HepG2 (cell line): ENCODE measurements around the gene MACROD2. TPM values are rescaled to one million over a fixed set of nuclear protein-coding genes. Genes with fewer than 3 reads are reported as not detected.

Source experiments
- ATAC-seq: fragments of 200-7000 bp; cut with Tn5 transposase; 3 replicates; pipeline ENCODE4 v1.9.1; 2020; ENCODE audit warnings: mild to moderate bottlenecking, moderate library complexity
- BruUV-seq: library from RNA; stranded (reverse); fragments of 400-500 nt; replicated peaks from 2 replicates; lab custom pipeline; 2021; lab: Mats Ljungman, UMichigan
- CTCF ChIA-PET: fragments of 300-600 bp; formaldehyde crosslinking; extraction: SDS; loops from one replicate; lab custom pipeline; 2021; ENCODE audit warnings: low total read pairs, inconsistent platforms, low intra/inter-chr PET ratio; lab: Yijun Ruan, JAX
- POLR2A ChIA-PET: fragments of 350-600 bp; sonication (Branson Sonifier 250); formaldehyde crosslinking; loops from one replicate; lab custom pipeline; 2020; ENCODE audit warnings: antibody characterized with exemption, inconsistent platforms; lab: Yijun Ruan, JAX
- DNase-seq: peaks from one replicate; pipeline ENCODE4 v3.0.0-alpha.2; 2015; ENCODE audit warnings: low spot score
- FAIRE-seq: peaks from 3 replicates; lab custom pipeline; 2011; peaks lifted over from hg19 to GRCh38; lab: Jason Lieb, UNC
- H2AFZ ChIP-seq: one replicate; pipeline ENCODE4 v1.6.1; 2011; ENCODE audit warnings: low read length, inconsistent platforms
- H3K27ac ChIP-seq: fragments of 300-600 bp; 3 replicates; pipeline ENCODE4 v1.8.0; 2011; ENCODE audit warnings: mixed run types, mild to moderate bottlenecking, mixed read lengths, low read length, inconsistent platforms; ENCODE audit not compliant: insufficient read depth; ENCODE audit errors: extremely low read length
- H3K27me3 ChIP-seq, 2 experiments: fragments of 200-600 bp in 1 of 2; 2 replicates in 1 of 2; 3 replicates in 1 of 2; pipeline versions ENCODE4 v1.6.0 to v1.8.0; 2011; ENCODE audit warnings: low read length in 2 of 2, mild to moderate bottlenecking in 2 of 2, moderate library complexity in 2 of 2, inconsistent platforms in 1 of 2; ENCODE audit not compliant: insufficient read depth in 2 of 2, control insufficient read depth in 1 of 2
- H3K36me3 ChIP-seq, 2 experiments: fragments of 200-600 bp in 1 of 2; replicated peaks in 1 of 2; 2 replicates in 1 of 2; 3 replicates in 1 of 2; pipeline versions ENCODE4 v1.5.1 to v1.8.0; 2011; ENCODE audit warnings: low read length in 2 of 2, inconsistent platforms in 1 of 2; ENCODE audit not compliant: insufficient read depth in 2 of 2, control insufficient read depth in 1 of 2
- H3K4me1 ChIP-seq: 2 replicates; pipeline ENCODE4 v1.5.1; 2012; ENCODE audit warnings: low read length, inconsistent platforms; ENCODE audit not compliant: insufficient read depth
- H3K4me2 ChIP-seq: 2 replicates; pipeline ENCODE4 v1.6.0; 2011; ENCODE audit warnings: low read depth, low read length, inconsistent platforms
- H3K4me3 ChIP-seq, 3 experiments: fragments of 200-600 bp in 1 of 3; sonication (generic), shearing (Covaris generic) in 1 of 3; replicated peaks in 1 of 3; 2 replicates each; pipeline ENCODE4 v1.5.1; 2011 to 2016; ENCODE audit warnings: low read length in 3 of 3, inconsistent platforms in 2 of 3, low read depth in 2 of 3, mild to moderate bottlenecking in 2 of 3, control low read depth in 1 of 3, mixed read lengths in 1 of 3; ENCODE audit not compliant: insufficient read depth in 1 of 3
- H3K79me2 ChIP-seq: one replicate; pipeline ENCODE4 v1.6.1; 2011; ENCODE audit warnings: low read length, inconsistent platforms; ENCODE audit not compliant: insufficient read depth
- H3K9ac ChIP-seq: 2 replicates; pipeline ENCODE4 v1.6.0; 2011; ENCODE audit warnings: mild to moderate bottlenecking, low read depth, low read length, inconsistent platforms; ENCODE audit not compliant: insufficient read depth
- H3K9me3 ChIP-seq: 2 replicates; pipeline ENCODE4 v1.5.1; 2012; ENCODE audit warnings: mild to moderate bottlenecking, low read length
- H4K20me1 ChIP-seq: 2 replicates; pipeline ENCODE4 v1.6.0; 2011; ENCODE audit warnings: inconsistent platforms, mild to moderate bottlenecking, low read length, moderate library complexity; ENCODE audit not compliant: insufficient read depth
- AKAP8 ChIP-seq: sonication (generic); formaldehyde crosslinking; IDR thresholded peaks from 2 replicates; pipeline ENCODE4 v1.5.1; 2020; ENCODE audit warnings: mild to moderate bottlenecking, missing genetic modification reagents
- BORCS8-MEF2B ChIP-seq: sonication (generic); formaldehyde crosslinking; IDR thresholded peaks from 2 replicates; pipeline ENCODE4 v1.8.0; 2022; ENCODE audit warnings: mild to moderate bottlenecking, missing genetic modification reagents
- FLYWCH1 ChIP-seq: sonication (generic); formaldehyde crosslinking; IDR thresholded peaks from 2 replicates; pipeline ENCODE4 v1.8.1; 2023; ENCODE audit warnings: mild to moderate bottlenecking, missing genetic modification reagents
- KDM6A ChIP-seq: IDR thresholded peaks from 2 replicates; pipeline ENCODE4 v1.6.1; 2016; ENCODE audit warnings: low read depth
- MATR3 ChIP-seq: sonication (generic); formaldehyde crosslinking; IDR thresholded peaks from 2 replicates; pipeline ENCODE4 v1.4.0; 2020; ENCODE audit warnings: missing genetic modification reagents
- MTF2 ChIP-seq: sonication (generic); formaldehyde crosslinking; IDR thresholded peaks from 2 replicates; pipeline ENCODE4 v1.5.0; 2020; ENCODE audit warnings: missing genetic modification reagents, borderline replicate concordance
- NBN ChIP-seq: fragments of 450-650 bp; conservative IDR thresholded peaks from 2 replicates; pipeline ENCODE4 v1.6.1; 2017
- NFRKB ChIP-seq: fragments of 450-650 bp; IDR thresholded peaks from 2 replicates; pipeline ENCODE4 v1.6.1; 2017
- ONECUT2 ChIP-seq: sonication (generic); formaldehyde crosslinking; IDR thresholded peaks from 2 replicates; pipeline ENCODE4 v1.4.0; 2020; ENCODE audit warnings: missing genetic modification reagents
- RELA ChIP-seq: sonication (generic); formaldehyde crosslinking; IDR thresholded peaks from 2 replicates; pipeline ENCODE4 v1.4.0; 2020; ENCODE audit warnings: missing genetic modification reagents
- RXRA ChIP-seq: sonication (generic); formaldehyde crosslinking; IDR thresholded peaks from 2 replicates; pipeline ENCODE4 v1.5.1; 2020; ENCODE audit warnings: missing genetic modification reagents
- TCF12 ChIP-seq, 2 experiments: fragments of 450-650 bp in 1 of 2; sonication (generic) in 1 of 2; formaldehyde crosslinking in 1 of 2; IDR thresholded peaks; 2 replicates each; pipeline versions ENCODE4 v1.6.1 to v1.8.0; 2017 to 2022; ENCODE audit warnings: antibody characterized with exemption in 1 of 2, mild to moderate bottlenecking in 1 of 2, missing genetic modification reagents in 1 of 2, moderate library complexity in 1 of 2
- ZNF432 ChIP-seq: sonication (generic); formaldehyde crosslinking; IDR thresholded peaks from 2 replicates; pipeline ENCODE4 v1.5.0; 2020; ENCODE audit warnings: missing genetic modification reagents, mild to moderate bottlenecking, borderline replicate concordance
- WGBS: methylation state at CpG from one replicate; pipeline ENCODE4 v1.1.6; 2017; ENCODE audit warnings: low lambda C conversion rate; 5-methylcytosine and 5-hydroxymethylcytosine counted together
- in situ Hi-C: cut with HindIII; loops from 2 replicates; pipeline ENCODE4 v1.10.0; 2017; ENCODE audit warnings: low pct_unique_long_range_greater_than_20kb; ENCODE audit not compliant: extremely low pct_ligation_motif_present
- intact Hi-C: fragments of 100-400 bp; cut with micrococcal nuclease; formaldehyde crosslinking; loops from one replicate; pipeline ENCODE4 v1.10.0; 2022; ENCODE audit not compliant: unreplicated experiment
- polyA plus RNA-seq, 8 experiments: library from polyadenylated mRNA; depleted of rRNA in 3 of 8; stranded (reverse) in 7 of 8; unstranded in 1 of 8; fragments of >200 nt; fragmentation: Illumina TruSeq in 4 of 8; extraction: Trizol in 4 of 8; gene quantifications; 2 replicates each; pipeline versions ENCODE4 v1.2.1 to v1.2.3, GENCODE V29; 2011 to 2016; ENCODE audit warnings: low read depth in 4 of 8, missing spikeins in 1 of 8, mixed read lengths in 1 of 8; ENCODE audit not compliant: insufficient read depth in 1 of 8
- total RNA-seq, 5 experiments: library from RNA; depleted of rRNA; stranded (reverse); fragments of >200 nt; fragmentation: Illumina TruSeq; extraction: Trizol; gene quantifications; 2 replicates each; pipeline ENCODE4 v1.2.3, GENCODE V29; 2016; ENCODE audit warnings: low read depth in 1 of 5
- TF ChIP-seq, protein P1 (sequence below): sonication (generic); formaldehyde crosslinking; IDR thresholded peaks from 2 replicates; pipeline ENCODE4 v1.4.0; 2020; ENCODE audit warnings: missing genetic modification reagents
- TF ChIP-seq, protein P2 (sequence below): sonication (generic); formaldehyde crosslinking; conservative IDR thresholded peaks from 2 replicates; pipeline ENCODE4 v1.4.0; 2020; ENCODE audit warnings: missing genetic modification reagents
- TF ChIP-seq, protein P3 (sequence below): sonication (generic); formaldehyde crosslinking; conservative IDR thresholded peaks from 2 replicates; pipeline ENCODE4 v1.4.0; 2020; ENCODE audit warnings: missing genetic modification reagents
- TF ChIP-seq, protein P4 (sequence below): sonication (generic); formaldehyde crosslinking; IDR thresholded peaks from 2 replicates; pipeline ENCODE4 v1.4.0; 2020; ENCODE audit warnings: missing genetic modification reagents
- TF ChIP-seq, protein P5 (sequence below): sonication (generic); formaldehyde crosslinking; IDR thresholded peaks from 2 replicates; pipeline ENCODE4 v1.8.0; 2022; ENCODE audit warnings: missing genetic modification reagents, mild to moderate bottlenecking, inconsistent platforms, borderline replicate concordance

Gene MACROD2
- total and polyA plus RNA-seq, 2 of the 13 experiments (the other 11 are each of a cell fraction or from before 2014, with no cell fraction given): 0.13 to 0.51 TPM

DNA sequence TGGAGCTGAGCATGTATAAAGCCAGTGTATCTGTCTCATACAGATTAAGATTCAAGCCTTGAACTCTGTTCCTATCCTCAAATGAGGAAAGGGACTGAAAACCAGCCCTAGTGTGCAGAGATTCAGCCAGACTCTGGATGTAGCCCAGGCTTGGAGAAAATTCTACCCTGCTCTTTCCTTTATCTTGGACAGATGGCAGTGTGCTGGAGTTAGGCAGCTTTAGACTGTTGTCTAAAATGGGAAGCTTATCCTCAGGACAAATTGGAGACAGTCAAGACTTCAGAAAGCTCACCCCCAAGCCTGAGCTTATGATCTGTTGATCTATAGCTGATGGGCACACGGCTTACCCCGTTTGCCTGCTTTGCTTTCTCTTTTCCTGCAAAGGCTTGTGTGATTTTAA is 1520.4 kb downstream of the MACROD2 start (continued):
- TF ChIP-seq KDM6A (CRISPR knock-in tag) (no peak), BORCS8-MEF2B (CRISPR knock-in tag) (no peak), MTF2 (CRISPR knock-in tag) (no peak), RELA (CRISPR knock-in tag) (no peak), FLYWCH1 (CRISPR knock-in tag) (no peak), RXRA (no peak), ONECUT2 (CRISPR knock-in tag) (no peak), NBN (no peak), TCF12 (IDR thresholded peaks at IDR 0.05) (no peak), TCF12 (CRISPR knock-in tag; IDR thresholded peaks at IDR 0.05) (no peak), ZNF432 (no peak)
- TF ChIP-seq, protein P1, sequence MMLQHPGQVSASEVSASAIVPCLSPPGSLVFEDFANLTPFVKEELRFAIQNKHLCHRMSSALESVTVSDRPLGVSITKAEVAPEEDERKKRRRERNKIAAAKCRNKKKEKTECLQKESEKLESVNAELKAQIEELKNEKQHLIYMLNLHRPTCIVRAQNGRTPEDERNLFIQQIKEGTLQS (CRISPR knock-in tag): no peak
- TF ChIP-seq, protein P2, sequence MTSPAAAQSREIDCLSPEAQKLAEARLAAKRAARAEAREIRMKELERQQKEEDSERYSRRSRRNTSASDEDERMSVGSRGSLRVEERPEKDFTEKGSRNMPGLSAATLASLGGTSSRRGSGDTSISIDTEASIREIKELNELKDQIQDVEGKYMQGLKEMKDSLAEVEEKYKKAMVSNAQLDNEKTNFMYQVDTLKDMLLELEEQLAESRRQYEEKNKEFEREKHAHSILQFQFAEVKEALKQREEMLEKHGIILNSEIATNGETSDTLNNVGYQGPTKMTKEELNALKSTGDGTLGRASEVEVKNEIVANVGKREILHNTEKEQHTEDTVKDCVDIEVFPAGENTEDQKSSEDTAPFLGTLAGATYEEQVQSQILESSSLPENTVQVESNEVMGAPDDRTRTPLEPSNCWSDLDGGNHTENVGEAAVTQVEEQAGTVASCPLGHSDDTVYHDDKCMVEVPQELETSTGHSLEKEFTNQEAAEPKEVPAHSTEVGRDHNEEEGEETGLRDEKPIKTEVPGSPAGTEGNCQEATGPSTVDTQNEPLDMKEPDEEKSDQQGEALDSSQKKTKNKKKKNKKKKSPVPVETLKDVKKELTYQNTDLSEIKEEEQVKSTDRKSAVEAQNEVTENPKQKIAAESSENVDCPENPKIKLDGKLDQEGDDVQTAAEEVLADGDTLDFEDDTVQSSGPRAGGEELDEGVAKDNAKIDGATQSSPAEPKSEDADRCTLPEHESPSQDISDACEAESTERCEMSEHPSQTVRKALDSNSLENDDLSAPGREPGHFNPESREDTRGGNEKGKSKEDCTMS: no peak
- TF ChIP-seq, all 625 proteins: peak for 0

DNA sequence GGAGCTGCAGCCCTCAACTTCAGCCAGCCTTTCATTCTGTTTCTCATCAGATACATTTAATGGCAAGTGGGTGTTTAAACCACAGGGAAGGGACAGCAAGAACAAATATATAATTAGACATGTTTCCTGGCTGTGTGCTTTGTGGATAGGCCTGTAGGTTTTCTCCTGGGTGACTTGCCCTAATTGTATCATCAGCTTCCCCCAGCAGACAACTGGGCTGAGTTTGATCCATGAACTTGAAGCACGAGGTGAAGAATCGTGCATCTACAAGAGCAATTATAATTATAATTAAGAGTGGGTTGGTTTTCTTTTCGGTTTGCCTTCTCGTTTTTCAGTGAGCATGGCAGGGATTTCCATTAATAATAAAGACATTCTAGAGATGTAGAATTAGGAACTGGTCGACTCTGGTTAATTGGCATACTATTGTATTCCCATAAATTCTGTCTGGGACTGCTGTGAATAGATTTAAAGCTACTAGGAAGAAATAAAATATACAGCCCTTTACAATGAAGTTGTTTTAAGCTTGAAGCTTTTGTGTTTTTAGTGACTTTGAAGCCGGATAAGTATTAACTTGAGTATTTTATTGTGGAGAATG is 1525.7 kb downstream of the MACROD2 start:
- FAIRE-seq (no peak), ATAC-seq (no peak)
- in situ Hi-C loops: no loop called here
- TF ChIP-seq AKAP8 (CRISPR knock-in tag) (no peak), MATR3 (CRISPR knock-in tag) (no peak), NFRKB (no peak)
- TF ChIP-seq, protein P3, sequence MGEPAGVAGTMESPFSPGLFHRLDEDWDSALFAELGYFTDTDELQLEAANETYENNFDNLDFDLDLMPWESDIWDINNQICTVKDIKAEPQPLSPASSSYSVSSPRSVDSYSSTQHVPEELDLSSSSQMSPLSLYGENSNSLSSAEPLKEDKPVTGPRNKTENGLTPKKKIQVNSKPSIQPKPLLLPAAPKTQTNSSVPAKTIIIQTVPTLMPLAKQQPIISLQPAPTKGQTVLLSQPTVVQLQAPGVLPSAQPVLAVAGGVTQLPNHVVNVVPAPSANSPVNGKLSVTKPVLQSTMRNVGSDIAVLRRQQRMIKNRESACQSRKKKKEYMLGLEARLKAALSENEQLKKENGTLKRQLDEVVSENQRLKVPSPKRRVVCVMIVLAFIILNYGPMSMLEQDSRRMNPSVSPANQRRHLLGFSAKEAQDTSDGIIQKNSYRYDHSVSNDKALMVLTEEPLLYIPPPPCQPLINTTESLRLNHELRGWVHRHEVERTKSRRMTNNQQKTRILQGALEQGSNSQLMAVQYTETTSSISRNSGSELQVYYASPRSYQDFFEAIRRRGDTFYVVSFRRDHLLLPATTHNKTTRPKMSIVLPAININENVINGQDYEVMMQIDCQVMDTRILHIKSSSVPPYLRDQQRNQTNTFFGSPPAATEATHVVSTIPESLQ (CRISPR knock-in tag): no peak
- TF ChIP-seq, protein P4, sequence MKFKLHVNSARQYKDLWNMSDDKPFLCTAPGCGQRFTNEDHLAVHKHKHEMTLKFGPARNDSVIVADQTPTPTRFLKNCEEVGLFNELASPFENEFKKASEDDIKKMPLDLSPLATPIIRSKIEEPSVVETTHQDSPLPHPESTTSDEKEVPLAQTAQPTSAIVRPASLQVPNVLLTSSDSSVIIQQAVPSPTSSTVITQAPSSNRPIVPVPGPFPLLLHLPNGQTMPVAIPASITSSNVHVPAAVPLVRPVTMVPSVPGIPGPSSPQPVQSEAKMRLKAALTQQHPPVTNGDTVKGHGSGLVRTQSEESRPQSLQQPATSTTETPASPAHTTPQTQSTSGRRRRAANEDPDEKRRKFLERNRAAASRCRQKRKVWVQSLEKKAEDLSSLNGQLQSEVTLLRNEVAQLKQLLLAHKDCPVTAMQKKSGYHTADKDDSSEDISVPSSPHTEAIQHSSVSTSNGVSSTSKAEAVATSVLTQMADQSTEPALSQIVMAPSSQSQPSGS (CRISPR knock-in tag): no peak
- TF ChIP-seq, protein P5, sequence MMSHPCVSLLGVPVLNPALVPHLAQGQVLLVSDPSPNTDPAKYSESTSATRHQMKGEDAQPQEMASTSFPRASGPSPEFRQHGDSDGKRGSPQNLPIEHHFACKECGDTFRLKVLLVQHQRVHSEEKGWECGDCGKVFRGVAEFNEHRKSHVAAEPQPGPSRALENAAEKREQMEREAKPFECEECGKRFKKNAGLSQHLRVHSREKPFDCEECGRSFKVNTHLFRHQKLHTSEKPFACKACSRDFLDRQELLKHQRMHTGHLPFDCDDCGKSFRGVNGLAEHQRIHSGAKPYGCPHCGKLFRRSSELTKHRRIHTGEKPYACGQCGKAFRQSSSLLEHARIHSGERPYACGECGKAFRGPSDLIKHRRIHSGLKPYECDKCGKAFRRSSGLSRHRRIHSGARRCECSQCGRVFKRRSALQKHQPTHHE (CRISPR knock-in tag): no peak

More for the DNA sequence above, 1525.7 kb downstream of the MACROD2 start:
- Histone ChIP-seq H3K27me3 (no peaks in the 10 kb centered on the region), H4K20me1 (no peaks in the 10 kb centered on the region), H2AFZ (no peak overlapping the region), H3K4me2 (no peak overlapping the region), H3K4me1 (no peaks in the 10 kb centered on the region), H3K79me2 (no peaks in the 10 kb centered on the region), H3K9ac (no peak overlapping the region), H3K36me3 (no peaks in the 10 kb centered on the region), H3K4me3 (no peak overlapping the region), H3K27ac (no peak overlapping the region), H3K9me3 (peaks cover 96% of the 10 kb centered on the region)
- intact Hi-C loops: no loop called here
- POLR2A ChIA-PET: no interaction called here
- CTCF ChIA-PET: no interaction called here
- WGBS: 12% methylated on average over 6 of the region's 6 CpGs
- BruUV-seq: no TSS peak
- DNase-seq: no peak
